GM10847 (cell line): Measurements from ENCODE around the gene RPL36.
A peak's percentile ranks its signal among the peaks of the same experiment; 100 is the strongest.

Experiments
- POLR2A ChIP-seq: IDR thresholded peaks from 2 replicates; pipeline ENCODE4 v1.6.1; 2011; ENCODE audit not compliant: insufficient read length; ENCODE audit errors: extremely low read depth

The RPL36 gene

GRCh38 chr19:5695649-5696195, 5.6 kb downstream of the RPL36 start:
- no peak for TF ChIP-seq POLR2A

GRCh38 chr19:5696196-5697021, 6.3 kb downstream of the RPL36 start:
- no peak for TF ChIP-seq POLR2A

GRCh38 chr19:5697022-5697889, 7.2 kb downstream of the RPL36 start:
- peak; percentile 9 for TF ChIP-seq POLR2A

- no peak for TF ChIP-seq POLR2A
These were observed 8.0 kb downstream of the RPL36 start for GRCh38 chr19:5697890-5698634.

- TF ChIP-seq POLR2A = no peak
These were observed 8.7 kb downstream of the RPL36 start for GRCh38 chr19:5698635-5699422.

- TF ChIP-seq POLR2A = no peak
These were observed 10.5 kb downstream of the RPL36 start for GRCh38 chr19:5700455-5701092.

- TF ChIP-seq POLR2A = no peak
These were observed 14.0 kb downstream of the RPL36 start for GRCh38 chr19:5703819-5704818.

GRCh38 chr19:5705552-5705951, 15.5 kb downstream of the RPL36 start:
- TF ChIP-seq POLR2A = no peak

GRCh38 chr19:5706876-5707573, 16.9 kb downstream of the RPL36 start:
- TF ChIP-seq POLR2A = no peak

- TF ChIP-seq POLR2A = no peak
These were observed 17.8 kb downstream of the RPL36 start for GRCh38 chr19:5707576-5708575.

- TF ChIP-seq POLR2A = no peak
These were observed 20.9 kb downstream of the RPL36 start for GRCh38 chr19:5711025-5711424.

- no peak for TF ChIP-seq POLR2A
These were observed 21.6 kb downstream of the RPL36 start for GRCh38 chr19:5711713-5712161.
